Astrocyte (in vitro differentiated cells and primary cell): ENCODE data around the gene CAPN9.

Experiments used
- CTCF ChIP-seq: IDR thresholded peaks from 2 replicates; pipeline ENCODE4 v1.5.1; 2011; ENCODE audit warnings: low read depth, mild to moderate bottlenecking, inconsistent platforms, low read length, moderate library complexity; ENCODE audit not compliant: insufficient read depth
- EZH2 ChIP-seq: IDR thresholded peaks from 2 replicates; pipeline ENCODE4 v1.6.1; 2012; ENCODE audit warnings: mild to moderate bottlenecking, low read length, inconsistent platforms; ENCODE audit not compliant: insufficient read depth

DNA sequence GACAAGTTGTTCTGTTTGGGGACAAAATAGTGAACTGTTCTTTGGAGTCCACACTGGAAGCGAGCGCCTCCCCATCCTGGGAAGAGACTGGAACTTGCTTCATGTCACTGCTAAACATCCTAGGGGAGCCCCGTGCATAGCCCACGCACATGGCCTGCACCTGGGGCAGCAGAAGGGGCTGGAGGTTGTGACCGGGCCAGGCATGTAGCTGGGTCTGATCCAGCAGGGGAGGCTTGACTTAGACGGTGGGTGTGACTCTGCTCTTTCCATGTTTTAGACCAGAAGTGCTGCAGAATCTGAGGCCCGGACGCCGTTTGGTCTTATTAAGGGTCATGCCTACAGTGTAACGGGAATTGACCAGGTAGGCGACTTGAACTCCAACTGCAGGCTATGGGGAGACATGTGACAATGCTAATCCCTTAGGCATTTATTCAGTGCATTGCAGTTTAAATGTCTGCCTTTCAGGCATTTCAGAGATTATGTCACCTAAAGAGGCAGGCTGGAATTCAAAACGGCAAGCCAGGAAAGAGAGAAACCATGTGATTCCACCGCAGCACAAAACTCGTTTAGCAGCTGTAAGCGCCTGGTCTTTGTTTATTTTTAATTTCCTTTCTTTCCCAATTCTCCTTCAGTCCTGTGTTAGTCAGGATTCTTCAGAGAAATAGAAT lies 21.8 kb downstream of the CAPN9 start:
- no peak for TF ChIP-seq CTCF
- no peak for TF ChIP-seq EZH2
